ENCODE data around the gene OCA2.

The OCA2 gene

DNA sequence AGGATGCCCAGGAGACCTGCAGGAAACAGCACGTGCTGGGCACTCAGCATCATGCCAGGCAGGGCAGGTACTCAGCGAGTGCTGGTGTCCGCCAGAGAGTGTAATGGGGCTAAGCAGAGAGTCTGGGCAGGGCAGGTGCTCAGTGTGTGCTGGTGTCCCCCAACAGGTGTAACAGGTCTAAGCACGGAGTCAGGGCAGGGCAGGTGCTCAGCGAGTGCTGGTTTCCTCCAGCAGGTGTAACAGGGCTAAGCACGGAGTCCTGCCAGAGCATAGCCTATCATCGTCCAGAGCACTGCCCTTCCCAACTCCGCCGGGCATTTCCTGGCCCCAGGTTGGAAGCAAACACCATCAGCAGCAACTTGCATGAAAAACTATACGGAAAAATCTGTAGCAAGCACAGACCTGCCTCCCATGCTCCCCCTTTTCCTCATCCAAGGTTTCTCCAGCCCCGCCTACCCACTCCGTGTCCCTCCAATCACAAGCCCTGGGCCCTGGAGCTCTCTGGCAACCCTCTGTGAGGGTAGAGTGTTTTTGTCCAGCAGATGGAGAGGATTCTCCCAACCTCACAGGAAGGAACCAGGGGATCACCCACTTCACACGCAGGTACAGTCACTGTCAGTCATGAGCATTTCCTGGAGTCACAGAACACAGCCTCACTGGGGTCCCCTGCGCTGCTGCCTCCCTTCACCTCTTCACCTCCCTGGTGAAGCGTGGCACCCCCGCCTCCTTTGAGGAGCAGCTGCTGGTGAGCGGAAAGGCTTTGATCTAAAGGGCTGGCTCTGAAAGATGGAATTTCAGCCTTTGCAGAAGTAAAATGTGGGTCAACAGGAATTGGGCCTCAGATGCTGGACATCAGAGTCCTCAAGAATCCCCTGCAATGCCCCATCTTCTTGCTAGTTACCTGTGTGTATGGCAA lies 302.5 kb downstream of the OCA2 start:
- ATAC-seq (replicated peaks) = no peak
- no peak overlapping the region for H3K27ac Mint-ChIP-seq
- H3K4me1 Mint-ChIP-seq (ENCODE audit: low read depth in 2 of 2) = no peaks in the 10 kb centered on the region
- H3K4me3 Mint-ChIP-seq = no peak overlapping the region
- peaks cover 2 to 30% of the 10 kb centered on the region in 2 donors for H3K9me3 Mint-ChIP-seq
- no peaks in the 10 kb centered on the region for H3K27me3 Mint-ChIP-seq
- no peak for DNase-seq
- H3K36me3 Mint-ChIP-seq (ENCODE audit: insufficient read depth) = no peaks in the 10 kb centered on the region

DNA sequence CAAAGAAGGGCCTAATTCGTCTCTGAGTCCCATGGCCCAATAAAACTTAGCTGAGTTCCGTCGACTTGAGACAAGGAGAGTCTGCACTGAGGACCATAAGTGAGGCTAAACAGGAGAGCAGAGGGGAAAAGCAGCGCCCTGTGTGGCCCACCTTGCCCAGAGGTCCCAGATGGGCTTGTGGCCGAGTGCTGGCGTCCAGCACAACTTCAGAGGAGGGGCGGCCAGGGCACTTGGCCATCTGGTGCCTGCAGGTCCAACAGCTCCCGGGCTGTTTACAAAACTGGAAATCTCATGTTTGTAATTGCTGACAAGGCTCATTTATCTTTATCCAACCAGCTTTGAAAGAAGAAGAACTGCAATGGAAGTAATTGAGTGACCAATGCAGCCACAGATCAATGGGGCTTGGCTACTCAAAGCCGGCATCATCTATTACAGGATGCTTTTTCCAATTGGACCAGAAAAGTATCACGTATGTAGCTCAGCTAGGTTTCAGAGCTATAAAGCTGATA lies 306.3 kb downstream of the OCA2 start:
- no peak overlapping the region for H3K27ac Mint-ChIP-seq
- no peaks in the 10 kb centered on the region for H3K4me1 Mint-ChIP-seq (ENCODE audit: low read depth in 2 of 2)
- H3K27me3 Mint-ChIP-seq = no peaks in the 10 kb centered on the region
- H3K9me3 Mint-ChIP-seq = peaks cover 2 to 27% of the 10 kb centered on the region in 2 donors
- DNase-seq (no peak), ATAC-seq (replicated peaks) (no peak)
- H3K36me3 Mint-ChIP-seq (ENCODE audit: insufficient read depth) = no peaks in the 10 kb centered on the region
- H3K4me3 Mint-ChIP-seq = no peak overlapping the region

DNA sequence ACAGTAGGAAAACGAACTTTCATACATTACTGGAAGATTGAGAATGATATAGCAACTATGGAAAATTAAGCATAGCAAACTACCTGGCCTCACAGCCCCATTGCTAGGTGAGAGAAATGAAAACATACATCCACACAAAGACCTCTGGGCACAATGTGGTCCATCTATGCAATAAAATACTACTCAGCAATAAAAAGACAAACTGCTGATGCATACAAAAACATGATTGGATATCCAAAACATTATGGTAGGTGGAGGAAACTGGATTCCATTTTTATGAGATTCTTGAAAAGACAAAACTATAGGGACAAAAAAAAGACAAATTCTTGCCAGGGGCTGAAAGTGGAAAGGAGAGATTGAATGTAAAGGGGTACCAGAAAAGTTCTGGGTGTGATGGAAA lies 308.8 kb downstream of the OCA2 start:
- no peaks in the 10 kb centered on the region for H3K36me3 Mint-ChIP-seq (ENCODE audit: insufficient read depth)
- peaks cover 2 to 12% of the 10 kb centered on the region in 2 donors for H3K9me3 Mint-ChIP-seq
- no peak overlapping the region for H3K4me3 Mint-ChIP-seq
- ATAC-seq (replicated peaks) (no peak), DNase-seq (no peak)
- no peak overlapping the region for H3K27ac Mint-ChIP-seq
- H3K4me1 Mint-ChIP-seq (ENCODE audit: low read depth in 2 of 2) = no peaks in the 10 kb centered on the region
- no peaks in the 10 kb centered on the region for H3K27me3 Mint-ChIP-seq

DNA sequence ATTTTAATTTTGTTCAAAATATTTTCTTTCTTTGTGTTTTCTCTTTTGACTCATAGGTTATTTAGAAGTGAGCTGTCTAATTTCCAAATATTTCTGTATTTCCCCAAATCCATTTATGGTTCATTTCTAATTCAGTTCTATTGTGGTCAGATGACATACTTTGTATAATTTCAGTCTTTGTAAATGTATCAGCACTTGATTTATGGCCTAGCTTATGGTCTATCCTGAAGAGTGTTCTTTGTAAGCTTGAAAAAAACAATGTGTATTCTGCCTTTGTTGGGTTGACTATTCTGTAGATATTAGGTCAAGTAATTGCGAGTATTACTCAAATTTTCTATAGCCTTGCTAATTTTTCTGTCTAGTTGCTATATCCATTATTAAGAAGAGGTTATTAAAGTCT lies 311.2 kb downstream of the OCA2 start:
- H3K4me1 Mint-ChIP-seq (ENCODE audit: low read depth in 2 of 2) = no peaks in the 10 kb centered on the region
- no peak for DNase-seq
- no peak overlapping the region for H3K4me3 Mint-ChIP-seq
- no peak overlapping the region for H3K27ac Mint-ChIP-seq
- H3K36me3 Mint-ChIP-seq (ENCODE audit: insufficient read depth) = no peaks in the 10 kb centered on the region
- peaks cover 2 to 17% of the 10 kb centered on the region in 2 donors for H3K9me3 Mint-ChIP-seq
- no peaks in the 10 kb centered on the region for H3K27me3 Mint-ChIP-seq
- ATAC-seq (replicated peaks) = no peak

DNA sequence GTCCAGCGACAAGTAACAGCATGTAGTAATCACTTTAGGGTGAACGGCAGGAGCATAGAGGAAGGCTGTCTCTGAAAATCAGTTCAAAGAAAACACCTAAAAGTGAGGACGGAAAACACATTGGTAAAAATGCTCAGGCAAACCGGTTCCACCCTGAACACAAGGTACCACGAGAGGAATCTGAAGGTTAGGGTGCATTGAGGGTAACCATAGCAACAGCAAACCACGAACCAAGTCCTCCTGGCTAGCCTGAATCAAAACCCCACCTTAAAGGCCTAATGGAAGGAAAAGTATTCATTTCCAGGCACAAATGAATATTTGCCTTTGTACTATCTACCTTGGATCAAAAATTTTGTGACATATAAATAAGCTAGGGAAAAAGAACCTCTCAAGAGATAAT lies 315.0 kb downstream of the OCA2 start:
- ATAC-seq (replicated peaks) (no peak), DNase-seq (no peak)
- Mint-ChIP-seq H3K27ac (no peak overlapping the region), H3K36me3 (ENCODE audit: insufficient read depth) (no peaks in the 10 kb centered on the region), H3K4me3 (no peak overlapping the region), H3K4me1 (ENCODE audit: low read depth in 2 of 2) (no peaks in the 10 kb centered on the region), H3K9me3 (peaks cover 0 to 6% of the 10 kb centered on the region in 2 donors), H3K27me3 (no peaks in the 10 kb centered on the region)

DNA sequence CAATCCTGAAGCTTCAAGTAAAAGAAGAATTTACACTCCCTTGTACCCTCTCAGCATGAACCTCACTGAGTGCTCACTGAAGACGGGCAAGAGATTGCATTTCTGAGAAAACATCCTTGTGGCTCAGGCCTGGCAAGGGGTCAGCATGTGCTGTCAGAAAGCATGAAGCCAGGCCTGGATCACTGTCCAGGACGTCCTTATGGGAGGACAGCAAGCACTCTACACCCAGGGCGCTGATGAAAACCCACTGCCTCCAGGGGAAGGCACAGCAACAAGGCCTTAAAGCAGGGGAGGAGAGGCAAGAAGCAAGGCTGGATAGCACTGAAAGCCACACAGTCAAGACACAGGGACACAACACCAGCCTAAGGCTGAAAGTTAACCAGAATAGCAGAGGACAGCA lies 315.4 kb downstream of the OCA2 start:
- no peak overlapping the region for H3K4me3 Mint-ChIP-seq

DNA sequence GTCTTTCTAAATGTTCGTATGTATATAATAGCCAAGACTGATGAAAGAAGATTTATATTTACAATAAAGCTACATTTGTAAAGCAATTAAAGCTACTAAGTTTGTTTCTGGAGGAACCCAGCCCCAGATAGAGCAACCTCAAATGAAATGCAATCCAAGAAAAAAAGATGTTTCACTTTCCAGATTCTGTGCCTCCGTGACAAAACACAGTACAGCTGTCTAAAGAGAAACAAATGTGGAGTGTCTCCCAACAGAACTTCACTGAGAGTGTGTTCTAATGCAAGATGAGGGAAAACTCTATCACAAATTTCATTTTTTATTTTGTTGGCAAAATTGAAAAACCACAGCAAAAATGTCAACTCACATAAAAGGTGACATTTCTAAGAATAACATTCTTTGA lies 317.0 kb downstream of the OCA2 start:
- ATAC-seq (replicated peaks) = no peak
- peaks cover 0 to 6% of the 10 kb centered on the region in 2 donors for H3K9me3 Mint-ChIP-seq
- no peak overlapping the region for H3K4me3 Mint-ChIP-seq
- H3K4me1 Mint-ChIP-seq (ENCODE audit: low read depth in 2 of 2) = no peaks in the 10 kb centered on the region
- H3K36me3 Mint-ChIP-seq (ENCODE audit: insufficient read depth) = no peaks in the 10 kb centered on the region
- no peak overlapping the region for H3K27ac Mint-ChIP-seq
- H3K27me3 Mint-ChIP-seq = no peaks in the 10 kb centered on the region
- DNase-seq = no peak

More for the DNA sequence above, 315.4 kb downstream of the OCA2 start:
- no peaks in the 10 kb centered on the region for H3K4me1 Mint-ChIP-seq (ENCODE audit: low read depth in 2 of 2)
- no peaks in the 10 kb centered on the region for H3K36me3 Mint-ChIP-seq (ENCODE audit: insufficient read depth)
- H3K9me3 Mint-ChIP-seq = peaks cover 0 to 6% of the 10 kb centered on the region in 2 donors
- ATAC-seq (replicated peaks) (no peak), DNase-seq (no peak)
- H3K27ac Mint-ChIP-seq = no peak overlapping the region
- no peaks in the 10 kb centered on the region for H3K27me3 Mint-ChIP-seq

DNA sequence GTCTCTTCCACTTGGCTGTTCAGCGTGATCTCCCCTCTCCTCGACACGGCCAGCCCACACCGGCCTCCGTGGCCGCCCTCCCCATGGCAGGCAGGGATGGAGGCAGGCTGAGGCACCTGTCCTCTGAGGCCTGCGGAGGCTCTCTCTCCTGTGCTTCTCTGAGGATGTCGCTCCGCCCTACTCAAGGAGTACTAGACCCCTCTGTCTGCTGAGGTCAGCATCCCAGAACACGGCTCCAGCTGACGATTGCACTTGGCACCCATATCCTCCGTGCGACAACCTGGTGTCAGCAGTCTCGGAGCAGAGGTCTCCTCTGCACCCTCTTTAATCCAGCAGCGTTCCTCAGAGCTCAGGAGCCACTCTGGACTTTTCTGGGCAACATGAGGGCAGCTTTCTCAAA lies 322.6 kb downstream of the OCA2 start:
- peaks cover 3 to 16% of the 10 kb centered on the region in 2 donors for H3K9me3 Mint-ChIP-seq
- no peaks in the 10 kb centered on the region for H3K27me3 Mint-ChIP-seq
- no peak overlapping the region for H3K27ac Mint-ChIP-seq
- H3K36me3 Mint-ChIP-seq (ENCODE audit: insufficient read depth) = peaks cover 2% of the 10 kb centered on the region
- H3K4me3 Mint-ChIP-seq = no peak overlapping the region
- H3K4me1 Mint-ChIP-seq (ENCODE audit: low read depth in 2 of 2) = no peaks in the 10 kb centered on the region
- DNase-seq = no peak
- ATAC-seq (replicated peaks) = no peak

DNA sequence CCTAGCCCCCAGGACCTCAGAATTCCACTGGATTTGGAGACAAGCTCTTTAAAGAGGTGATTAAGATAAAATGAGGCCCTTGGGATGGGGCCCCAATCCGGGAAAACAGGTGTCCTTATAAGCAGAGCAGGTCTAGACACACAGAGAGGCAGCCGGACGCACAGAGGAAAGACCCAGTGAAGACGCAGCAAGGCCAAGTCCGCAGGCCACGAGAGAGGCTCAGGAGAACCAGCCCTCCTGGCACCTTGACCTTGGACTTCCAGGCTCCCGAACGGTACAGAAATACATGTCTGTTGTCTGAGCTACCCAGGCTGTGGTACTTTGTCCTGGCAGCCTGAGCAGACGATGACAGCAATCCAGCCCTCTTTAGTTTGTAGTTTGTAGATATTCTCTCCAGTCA lies 324.5 kb downstream of the OCA2 start:
- no peaks in the 10 kb centered on the region for H3K4me1 Mint-ChIP-seq (ENCODE audit: low read depth in 2 of 2)
- ATAC-seq (replicated peaks) (no peak), DNase-seq (no peak)
- no peaks in the 10 kb centered on the region for H3K27me3 Mint-ChIP-seq
- H3K36me3 Mint-ChIP-seq (ENCODE audit: insufficient read depth) = peaks cover 2% of the 10 kb centered on the region
- no peak overlapping the region for H3K27ac Mint-ChIP-seq
- H3K9me3 Mint-ChIP-seq = peaks cover 3 to 16% of the 10 kb centered on the region in 2 donors
- H3K4me3 Mint-ChIP-seq = no peak overlapping the region

DNA sequence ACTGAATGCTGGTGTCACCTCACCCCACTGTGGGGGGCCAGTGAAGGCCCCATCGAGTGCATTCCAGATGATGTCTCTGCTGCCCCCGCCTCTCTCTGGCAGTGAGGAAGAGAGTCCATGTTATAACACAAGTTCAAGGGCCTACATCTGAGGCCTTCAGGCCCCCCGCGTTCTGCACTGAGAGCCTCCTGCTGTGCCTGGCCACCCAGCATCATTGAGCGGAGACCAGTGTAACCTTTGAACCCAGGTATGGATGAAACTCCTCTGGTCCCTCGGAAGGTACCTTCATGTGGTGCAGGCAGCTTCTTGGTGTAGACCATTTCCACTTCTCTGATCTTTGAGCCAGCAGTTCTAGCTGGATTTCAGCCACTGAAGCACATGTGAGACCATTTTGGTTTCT lies 324.9 kb downstream of the OCA2 start:
- Mint-ChIP-seq H3K4me3 (no peak overlapping the region), H3K36me3 (ENCODE audit: insufficient read depth) (peaks cover 2% of the 10 kb centered on the region), H3K9me3 (peaks cover 4 to 16% of the 10 kb centered on the region in 2 donors), H3K4me1 (ENCODE audit: low read depth in 2 of 2) (no peaks in the 10 kb centered on the region), H3K27me3 (no peaks in the 10 kb centered on the region), H3K27ac (no peak overlapping the region)
- DNase-seq = no peak
- no peak for ATAC-seq (replicated peaks)

DNA sequence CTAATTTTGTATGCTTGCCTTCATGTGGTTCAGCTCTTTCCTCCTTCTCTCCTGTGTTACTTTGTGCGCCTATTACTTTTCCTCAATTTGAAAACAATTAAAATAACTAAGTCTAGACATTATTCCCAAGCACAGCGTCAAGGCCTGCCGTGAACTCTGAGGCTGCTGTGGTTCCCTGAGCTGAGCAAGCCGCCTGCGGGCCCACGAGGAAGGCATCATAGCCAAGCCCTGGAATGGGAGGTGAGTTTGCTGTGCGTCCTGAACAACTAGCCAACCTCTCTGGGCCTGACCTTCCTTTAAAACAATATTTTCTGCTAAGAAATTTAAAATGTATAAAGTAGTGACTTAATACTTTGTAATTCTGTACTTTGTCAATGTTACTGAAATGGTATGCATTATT lies 327.2 kb downstream of the OCA2 start:
- no peaks in the 10 kb centered on the region for H3K27me3 Mint-ChIP-seq
- H3K9me3 Mint-ChIP-seq = peaks cover 9 to 16% of the 10 kb centered on the region in 2 donors
- ATAC-seq (replicated peaks) (no peak), DNase-seq (no peak)
- H3K4me3 Mint-ChIP-seq = no peak overlapping the region
- no peaks in the 10 kb centered on the region for H3K4me1 Mint-ChIP-seq (ENCODE audit: low read depth in 2 of 2)
- H3K27ac Mint-ChIP-seq = no peak overlapping the region
- H3K36me3 Mint-ChIP-seq (ENCODE audit: insufficient read depth) = peaks cover 2% of the 10 kb centered on the region

DNA sequence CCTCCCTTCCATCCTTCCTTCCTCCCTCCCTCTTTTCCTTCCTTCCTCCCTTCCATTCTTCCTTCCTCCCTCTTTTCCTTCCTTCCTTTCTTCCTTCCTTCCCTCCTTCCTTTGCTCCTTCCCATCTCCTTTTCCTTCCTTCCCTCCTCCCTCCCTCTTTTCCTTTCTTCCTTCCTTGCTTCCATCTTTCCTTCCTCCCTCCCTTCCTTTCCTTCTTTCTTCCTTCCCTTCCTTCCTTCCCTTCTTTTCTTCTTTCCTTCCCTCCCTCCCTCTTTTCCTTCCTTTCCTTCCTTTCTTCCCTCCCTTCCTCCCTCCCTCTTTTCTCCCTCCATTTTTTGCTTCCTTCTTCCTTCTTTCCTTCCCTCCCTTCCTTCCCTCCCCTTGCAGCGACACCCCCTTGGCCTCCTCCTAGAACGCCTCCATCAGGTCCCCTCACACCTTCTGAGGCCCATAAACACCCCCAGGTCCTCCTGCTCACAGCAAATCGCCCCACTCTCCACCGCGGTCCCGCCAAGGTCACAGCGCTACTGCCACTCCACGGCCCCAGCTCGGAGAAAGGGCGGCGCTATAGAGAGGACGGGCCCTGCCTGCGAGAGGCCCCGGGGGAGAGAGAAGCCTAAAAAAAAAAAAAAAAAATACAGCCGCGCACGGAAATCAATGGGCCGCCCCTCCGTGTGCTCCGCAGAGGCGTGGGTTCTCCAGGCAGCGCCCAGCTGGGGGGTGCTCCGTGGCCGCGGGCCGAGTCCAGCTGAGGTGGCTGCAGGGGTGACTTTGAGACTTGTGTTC lies 328.2 kb downstream of the OCA2 start:
- H3K4me1 Mint-ChIP-seq (ENCODE audit: low read depth in 2 of 2) = no peaks in the 10 kb centered on the region
- H3K27ac Mint-ChIP-seq = no peak overlapping the region
- H3K4me3 Mint-ChIP-seq = no peak overlapping the region
- H3K27me3 Mint-ChIP-seq = no peaks in the 10 kb centered on the region
- no peak for ATAC-seq (replicated peaks)
- H3K9me3 Mint-ChIP-seq = peaks cover 8 to 13% of the 10 kb centered on the region in 2 donors
- H3K36me3 Mint-ChIP-seq (ENCODE audit: insufficient read depth) = peaks cover 2% of the 10 kb centered on the region
- DNase-seq = no peak

DNA sequence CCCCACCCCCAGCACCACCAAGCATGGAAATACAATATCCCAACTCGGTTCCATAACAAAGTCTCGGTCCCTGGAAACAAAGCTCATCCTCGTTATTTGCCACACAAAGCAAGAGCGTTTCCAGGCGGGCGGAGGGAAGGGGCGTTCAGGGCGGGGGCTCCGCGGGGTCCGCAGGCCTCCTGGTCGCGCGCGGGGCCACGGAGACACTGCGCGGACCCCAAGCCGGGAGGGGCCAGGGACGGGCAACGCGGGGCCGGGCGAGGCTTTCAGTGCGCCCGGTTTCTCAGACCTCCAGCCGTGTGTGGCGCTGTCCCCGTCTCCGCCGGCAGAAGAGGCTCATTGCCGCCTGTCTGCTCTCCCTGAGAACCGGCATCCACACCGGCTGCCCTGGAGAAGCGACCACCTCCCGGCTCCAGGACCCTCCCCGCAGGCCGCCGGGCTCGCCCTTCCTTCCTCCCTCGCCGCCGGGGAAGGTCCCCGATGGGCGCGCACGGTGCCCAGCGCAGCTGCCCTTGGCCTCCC lies 329.0 kb downstream of the OCA2 start:
- no peaks in the 10 kb centered on the region for H3K27me3 Mint-ChIP-seq
- H3K36me3 Mint-ChIP-seq (ENCODE audit: insufficient read depth) = no peaks in the 10 kb centered on the region
- H3K4me1 Mint-ChIP-seq (ENCODE audit: low read depth in 2 of 2) = no peaks in the 10 kb centered on the region
- H3K27ac Mint-ChIP-seq = no peak overlapping the region
- ATAC-seq (replicated peaks) (no peak), DNase-seq (no peak)
- peaks cover 0 to 13% of the 10 kb centered on the region in 2 donors for H3K9me3 Mint-ChIP-seq
- no peak overlapping the region for H3K4me3 Mint-ChIP-seq

Data from effector memory CD8-positive, alpha-beta T cell (primary cell).